HG02852 (cell line): Measurements from ENCODE around the gene LOXL4.
"Not testable (repeated sequence)": the region's sequence is repeated elsewhere in the genome, so short reads cannot be mapped to it uniquely, and the experiment has no call there.

Experiments used
- ATAC-seq: cut with Tn5 transposase; IDR thresholded peaks from one replicate; pipeline ENCODE4 v1.9.1; 2021; ENCODE audit warnings: mild to moderate bottlenecking, moderate library complexity; ENCODE audit not compliant: unreplicated experiment

The LOXL4 gene

DNA sequence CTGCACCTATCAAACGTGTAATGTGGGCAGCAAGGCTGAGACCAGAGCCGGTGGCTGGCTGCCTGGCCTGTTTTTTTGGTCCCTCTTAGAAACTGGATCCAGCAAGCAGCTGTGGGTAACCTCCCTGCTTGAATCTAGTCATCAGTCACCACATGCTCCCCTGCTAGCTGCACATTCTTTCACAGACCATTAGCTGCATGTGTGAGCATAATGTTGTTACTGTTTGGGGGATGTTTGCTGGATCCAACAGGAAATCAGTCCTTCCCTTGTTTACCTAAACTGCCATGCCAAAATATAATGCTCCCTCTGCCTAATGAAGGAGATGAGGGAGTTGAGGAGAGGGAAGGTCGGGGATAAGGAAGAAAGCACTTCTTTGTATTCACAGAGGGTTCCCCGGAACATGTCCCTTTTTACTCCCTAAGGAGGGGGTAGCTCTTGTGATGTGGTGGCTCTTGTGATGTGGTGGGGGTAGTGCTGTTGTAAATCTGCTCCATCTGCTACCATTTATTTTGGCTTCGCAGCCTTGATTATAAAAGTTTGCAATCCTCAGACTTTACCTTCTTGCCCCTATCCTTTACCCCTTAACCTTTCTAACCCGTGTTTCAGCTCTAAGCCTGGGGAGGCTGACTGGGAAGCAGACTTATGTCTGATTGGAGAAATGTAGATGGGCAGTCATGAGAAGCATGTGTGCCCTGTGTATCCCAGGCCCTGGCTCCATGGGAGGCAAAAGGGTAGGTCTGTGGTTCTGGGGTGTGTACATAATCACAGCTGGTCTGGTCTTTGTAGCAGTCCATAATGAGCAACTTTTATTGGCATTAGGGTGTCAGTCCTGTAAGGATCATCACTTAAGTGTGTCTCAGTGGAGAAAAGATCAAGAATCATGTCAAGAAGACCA is 20.8 kb downstream of the LOXL4 start:
- ATAC-seq: no peak

DNA sequence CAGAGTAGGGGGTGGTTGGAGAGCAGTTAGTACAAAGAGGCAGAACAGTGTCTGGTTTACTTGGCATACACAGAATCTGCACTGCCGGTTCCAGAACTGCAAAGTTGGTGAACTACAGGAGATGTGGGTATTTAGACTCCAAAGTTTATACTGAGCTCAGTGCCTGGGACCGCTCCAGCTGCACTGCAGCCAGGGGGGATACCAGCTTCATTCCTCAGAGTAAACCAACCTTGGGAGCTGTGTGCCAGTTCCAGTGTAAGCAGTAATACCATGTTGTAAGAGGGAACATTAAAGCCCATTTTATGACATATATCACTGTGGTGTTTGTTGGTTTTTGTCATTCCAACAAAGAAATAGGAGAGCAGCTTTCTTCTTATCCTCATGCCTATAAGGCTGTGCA is 23.4 kb downstream of the LOXL4 start:
- no peak for ATAC-seq

DNA sequence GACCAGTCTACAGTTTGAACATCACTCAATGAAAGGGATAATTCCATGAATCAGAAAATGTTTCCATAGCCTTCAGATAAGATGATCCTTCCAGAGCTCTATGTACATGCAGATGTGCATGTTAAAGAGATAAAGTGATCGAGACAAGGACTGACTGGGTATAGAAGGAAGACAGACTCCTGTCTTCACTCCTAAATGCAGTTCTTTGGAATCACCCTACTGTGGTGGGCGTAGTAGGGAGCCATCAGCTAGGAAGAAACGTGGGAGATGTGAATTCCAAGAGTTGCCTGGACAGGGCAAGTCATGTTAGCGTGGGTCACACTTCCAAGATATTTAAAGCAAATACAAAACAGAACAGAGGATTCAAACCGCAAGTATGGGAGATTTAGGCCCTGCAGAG is 23.9 kb downstream of the LOXL4 start:
- no peak for ATAC-seq

DNA sequence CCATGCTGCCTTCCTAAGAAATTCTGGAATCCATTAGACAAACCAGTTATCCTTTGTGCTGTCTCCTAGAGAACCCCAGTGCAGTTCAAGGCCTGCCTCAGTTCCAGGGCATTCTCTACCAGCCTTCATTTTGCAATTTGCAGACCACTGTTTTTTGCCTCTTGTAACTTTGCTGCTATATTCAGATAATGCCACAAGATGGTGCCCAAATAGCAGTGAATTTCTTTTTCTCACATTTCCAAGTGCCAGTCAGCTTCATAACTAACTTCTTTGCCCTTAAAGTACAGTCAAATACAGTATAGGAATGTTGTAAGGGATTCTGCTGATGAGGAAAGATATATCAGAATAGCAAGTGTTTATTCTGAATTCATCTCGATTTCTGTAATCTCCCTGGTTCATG is 25.2 kb downstream of the LOXL4 start:
- no peak for ATAC-seq

DNA sequence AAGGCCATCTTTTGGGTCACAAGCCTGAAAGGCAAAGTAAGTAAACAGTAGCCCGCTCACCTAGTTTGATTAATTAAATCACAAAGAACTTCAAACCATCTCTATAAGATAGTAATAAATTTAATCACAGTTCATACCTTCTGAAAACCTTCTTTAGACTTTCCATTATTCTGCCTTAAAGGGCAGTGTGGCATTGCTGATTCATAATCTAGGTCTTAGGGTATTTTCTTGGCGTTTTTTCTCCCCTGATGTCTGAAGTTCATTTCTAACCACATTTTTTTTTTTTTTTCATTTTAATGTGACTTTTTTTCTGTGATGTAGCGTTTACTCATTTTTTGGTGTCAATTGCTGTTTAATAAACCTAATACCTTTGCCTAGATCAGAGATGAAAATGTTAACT is 27.5 kb downstream of the LOXL4 start:
- ATAC-seq: no peak

DNA sequence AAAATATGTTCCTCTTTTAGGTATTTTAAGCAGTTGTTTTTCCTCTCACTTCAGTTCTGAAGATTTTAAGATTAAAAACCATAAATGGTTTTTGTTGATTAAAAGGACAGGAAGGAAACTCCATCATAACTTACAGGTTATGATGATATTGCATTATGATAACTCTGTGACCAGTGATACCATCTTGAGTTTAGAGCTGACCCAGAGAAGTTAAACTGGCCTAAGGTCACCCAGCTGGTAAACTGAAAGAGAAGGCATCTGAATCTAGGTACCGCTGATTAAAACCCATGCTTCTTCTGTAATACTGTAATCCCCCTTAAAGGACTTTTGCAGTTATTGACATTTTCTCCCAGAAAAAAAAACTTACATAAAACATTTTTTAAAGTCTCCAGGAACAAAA is 29.6 kb downstream of the LOXL4 start:
- no peak for ATAC-seq

DNA sequence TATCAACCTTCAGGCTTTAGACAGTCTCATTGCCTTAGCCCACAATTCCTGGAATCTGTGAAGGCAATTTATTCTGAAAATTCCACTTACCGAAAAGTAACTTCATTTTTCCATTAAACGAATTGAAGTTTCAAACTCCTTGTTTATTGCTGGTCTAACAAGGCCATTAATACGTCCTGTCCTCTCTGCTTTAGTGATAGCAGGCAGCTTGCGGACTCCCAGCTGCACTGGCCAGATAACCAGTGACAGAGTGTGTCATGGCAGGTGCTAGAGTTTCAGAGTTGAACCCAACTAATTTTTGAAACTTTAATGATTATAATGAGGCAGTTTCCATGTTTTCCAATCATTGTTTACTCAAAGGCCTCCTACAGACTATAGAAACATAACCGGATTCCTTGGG is 31.1 kb downstream of the LOXL4 start:
- no peak for ATAC-seq

DNA sequence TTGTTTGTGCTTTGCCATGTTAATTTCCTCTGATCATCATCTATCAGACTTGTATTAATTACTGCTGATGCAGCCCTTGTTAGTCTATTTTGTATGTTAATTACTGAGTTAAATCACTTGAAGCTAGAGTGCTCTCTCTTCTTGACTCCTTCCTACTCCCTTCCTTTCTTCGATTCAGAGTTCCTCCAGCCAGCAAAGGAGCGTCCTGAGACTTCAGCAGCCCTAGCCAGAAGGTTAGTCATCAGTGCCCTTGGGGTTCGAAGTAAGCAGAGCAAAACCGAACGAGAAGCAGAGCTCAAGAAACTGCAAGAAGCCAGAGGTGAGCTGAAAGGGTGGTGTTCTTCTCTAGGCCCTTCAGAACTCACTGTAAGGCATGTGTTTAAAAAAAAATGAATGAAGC is 32.1 kb downstream of the LOXL4 start:
- no peak for ATAC-seq

DNA sequence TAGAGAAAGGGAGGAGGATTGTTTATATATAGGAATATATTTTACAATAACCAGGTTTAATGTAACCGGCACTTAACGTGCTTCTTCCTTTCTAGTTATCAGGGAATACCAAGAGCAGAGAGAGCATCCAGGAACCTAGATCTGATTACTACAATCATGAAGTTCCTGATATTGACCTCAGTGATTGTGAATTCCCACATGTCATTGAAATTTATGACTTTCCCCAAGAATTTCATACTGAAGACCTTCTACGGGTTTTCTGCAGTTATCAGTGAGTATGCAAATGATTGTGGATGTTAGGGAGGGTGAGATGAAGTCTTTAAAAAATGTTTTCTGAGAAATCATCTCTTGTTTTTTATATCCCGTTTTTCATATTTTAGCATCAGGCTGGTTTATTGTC is 36.6 kb downstream of the LOXL4 start:
- ATAC-seq: no peak

DNA sequence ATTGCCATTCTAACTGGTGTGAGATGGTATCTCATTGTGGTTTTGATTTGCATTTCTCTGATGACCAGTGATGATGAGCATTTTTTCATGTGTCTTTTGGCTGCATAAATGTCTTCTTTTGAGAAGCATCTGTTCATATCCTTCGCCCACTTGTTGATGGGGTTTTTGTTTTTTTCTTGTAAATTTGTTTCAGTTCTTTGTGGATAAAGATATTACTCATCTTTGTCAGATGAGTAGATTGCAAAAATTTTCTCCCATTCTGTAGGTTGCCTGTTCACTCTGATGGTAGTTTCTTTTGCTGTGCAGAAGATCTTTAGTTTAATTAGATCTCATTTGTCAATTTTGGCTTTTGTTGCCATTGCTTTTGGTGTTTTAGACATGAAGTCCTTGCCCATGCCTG is 39.7 kb downstream of the LOXL4 start:
- ATAC-seq: not testable (repeated sequence)

DNA sequence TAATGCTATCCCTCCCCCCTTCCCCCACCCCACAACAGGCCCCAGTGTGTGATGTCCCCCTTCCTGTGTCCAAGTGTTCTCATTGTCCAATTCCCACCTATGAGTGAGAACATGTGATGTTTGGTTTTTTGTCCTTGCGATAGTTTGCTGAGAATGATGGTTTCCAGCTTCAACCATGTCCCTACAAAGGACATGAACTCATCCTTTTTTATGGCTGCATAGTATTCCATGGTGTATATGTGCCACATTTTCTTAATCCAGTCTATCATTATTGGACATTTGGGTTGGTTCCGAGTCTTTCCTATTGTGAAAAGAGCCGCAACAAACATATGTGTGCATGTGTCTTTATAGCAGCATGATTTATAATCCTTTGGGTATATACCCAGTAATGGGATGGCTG is 40.3 kb downstream of the LOXL4 start:
- ATAC-seq: not testable (repeated sequence)

DNA sequence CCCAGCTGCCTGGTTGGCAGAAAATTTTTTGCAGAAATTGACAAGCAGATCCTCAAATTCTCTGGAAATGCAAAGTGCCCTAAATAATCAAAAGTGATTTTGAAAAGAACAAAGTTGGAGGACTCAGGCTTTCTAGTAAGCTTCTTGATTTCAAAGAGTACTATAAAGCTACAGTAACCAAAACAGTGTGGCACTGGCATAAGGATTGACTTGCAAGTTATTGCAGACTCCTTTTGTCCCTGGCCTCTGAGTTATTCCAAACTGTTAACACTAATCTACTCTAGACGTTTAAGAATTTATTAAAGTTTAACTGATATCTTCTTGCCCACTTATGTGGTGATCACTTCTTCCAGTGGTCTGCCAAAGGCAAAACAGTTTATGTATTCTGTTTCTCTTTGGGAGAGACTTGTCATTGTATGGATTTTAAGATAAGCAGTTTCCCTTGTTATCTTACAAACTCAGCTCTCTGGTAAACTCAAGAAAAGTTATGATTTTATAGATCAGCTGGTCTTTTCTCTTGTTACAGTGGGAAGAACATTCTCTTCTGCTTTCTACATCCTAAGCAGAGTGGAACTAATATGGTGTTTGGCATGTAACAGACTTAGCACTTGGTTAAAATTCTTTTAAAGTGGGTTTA is 41.4 kb downstream of the LOXL4 start:
- ATAC-seq: no peak

DNA sequence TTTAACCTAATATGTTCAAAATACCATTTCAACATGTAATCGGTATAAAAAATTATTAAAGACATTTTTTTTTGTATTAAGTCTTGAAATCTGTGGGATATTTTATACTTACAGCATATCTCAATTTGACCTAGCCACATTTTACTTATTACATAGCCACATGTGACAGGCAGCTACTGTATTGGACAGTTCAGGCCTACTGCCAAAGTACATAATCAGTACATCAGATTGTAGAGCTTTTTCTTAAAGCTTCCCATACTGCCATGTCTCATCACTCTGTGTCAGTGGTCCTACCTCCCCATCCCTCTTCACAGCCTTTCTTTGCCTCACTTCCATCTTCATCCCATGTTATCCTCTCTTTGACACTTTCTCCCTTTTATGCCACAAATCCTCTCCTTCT is 43.0 kb downstream of the LOXL4 start:
- no peak for ATAC-seq

DNA sequence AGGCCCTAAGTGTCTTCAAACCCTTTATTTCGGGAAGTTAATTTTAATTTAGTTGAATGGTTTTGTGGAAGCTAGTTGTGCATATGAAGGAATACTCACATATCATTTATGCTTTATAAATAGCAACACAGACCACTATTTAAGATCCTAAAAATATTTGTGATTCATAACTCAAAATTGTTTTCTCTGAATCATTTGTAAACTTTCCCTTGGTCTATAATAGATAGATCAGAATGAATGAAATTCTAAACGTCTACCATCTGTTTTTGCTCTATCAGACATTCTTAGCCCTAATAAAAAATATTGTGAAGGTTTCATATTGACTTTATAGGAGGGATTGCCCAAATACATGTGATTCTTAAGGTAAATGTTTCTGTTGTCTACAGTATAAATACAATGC is 43.5 kb downstream of the LOXL4 start:
- no peak for ATAC-seq

DNA sequence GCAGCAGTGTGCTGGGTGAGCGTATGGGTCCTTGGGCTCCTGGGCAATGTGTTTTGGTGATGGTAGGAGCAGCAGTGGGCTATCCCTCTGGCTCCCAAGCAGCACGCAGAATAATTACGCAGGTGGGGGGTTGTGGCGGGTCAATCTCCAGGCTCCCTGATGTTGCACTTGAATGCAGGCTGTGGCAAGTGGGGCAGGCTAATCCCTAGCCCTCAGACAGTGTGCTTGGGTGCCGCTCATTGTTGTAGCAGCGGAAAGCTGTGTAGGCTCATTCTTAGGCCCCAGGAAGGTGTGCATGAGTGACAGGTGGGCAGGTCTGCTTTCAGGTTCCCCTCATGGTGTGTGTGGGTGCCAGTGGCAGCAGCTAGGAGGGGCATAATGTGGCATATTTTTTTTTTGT is 44.1 kb downstream of the LOXL4 start:
- no peak for ATAC-seq

DNA sequence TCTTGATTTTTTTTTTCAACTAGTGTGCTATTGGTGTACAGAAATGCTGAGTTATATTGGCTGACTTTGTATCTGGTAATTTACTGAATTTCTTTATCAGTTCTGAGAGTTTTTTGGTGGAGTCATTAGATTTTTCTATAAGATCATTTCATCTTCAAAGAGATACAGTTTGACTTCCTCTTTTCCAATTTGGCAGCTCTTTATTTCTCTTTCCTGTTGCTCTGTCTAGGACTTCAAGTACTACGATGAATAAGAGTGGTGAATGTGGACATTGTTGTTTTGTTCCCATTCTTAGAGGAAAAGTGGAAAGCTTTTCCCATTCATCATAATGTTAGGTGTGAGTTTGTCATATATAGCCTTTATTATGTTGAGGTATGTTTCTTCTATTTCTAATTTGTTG is 50.2 kb downstream of the LOXL4 start:
- no peak for ATAC-seq

DNA sequence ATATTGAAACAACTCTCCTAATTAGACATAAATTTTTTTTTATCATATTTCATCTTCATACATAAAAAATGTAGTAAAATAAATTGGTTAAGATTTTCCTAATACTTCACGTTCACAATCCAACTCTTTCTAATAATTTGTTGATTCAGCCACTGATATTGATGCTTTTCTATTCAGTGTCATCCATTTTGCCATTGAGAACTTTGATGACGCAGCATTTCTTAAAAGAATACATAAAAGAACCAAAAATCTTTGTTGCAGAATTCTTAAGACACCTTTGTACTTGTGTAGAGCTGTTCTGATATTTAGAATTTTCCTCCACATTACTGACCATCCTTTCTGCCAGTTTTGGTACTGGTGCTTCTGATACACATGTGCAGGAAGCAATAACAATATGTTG is 52.6 kb downstream of the LOXL4 start:
- ATAC-seq: no peak

DNA sequence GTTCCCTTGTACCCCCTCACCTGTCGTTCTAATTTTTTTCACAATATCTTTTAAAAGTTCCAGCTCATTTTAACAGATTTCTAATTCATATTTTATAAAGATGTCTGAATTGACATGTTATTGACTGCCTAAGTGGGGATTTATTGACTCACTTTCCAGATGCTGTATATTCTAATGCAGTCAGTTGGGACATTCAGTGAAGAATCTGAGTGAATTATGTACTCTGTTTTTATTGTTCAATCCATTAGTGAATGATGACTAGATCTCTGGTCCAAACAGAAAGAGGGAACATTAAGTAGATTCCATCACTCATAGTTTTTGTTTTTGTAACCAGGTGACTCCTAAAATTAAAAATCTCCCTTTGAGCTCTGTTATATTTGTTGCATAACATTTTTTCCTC is 54.3 kb downstream of the LOXL4 start:
- ATAC-seq: no peak

DNA sequence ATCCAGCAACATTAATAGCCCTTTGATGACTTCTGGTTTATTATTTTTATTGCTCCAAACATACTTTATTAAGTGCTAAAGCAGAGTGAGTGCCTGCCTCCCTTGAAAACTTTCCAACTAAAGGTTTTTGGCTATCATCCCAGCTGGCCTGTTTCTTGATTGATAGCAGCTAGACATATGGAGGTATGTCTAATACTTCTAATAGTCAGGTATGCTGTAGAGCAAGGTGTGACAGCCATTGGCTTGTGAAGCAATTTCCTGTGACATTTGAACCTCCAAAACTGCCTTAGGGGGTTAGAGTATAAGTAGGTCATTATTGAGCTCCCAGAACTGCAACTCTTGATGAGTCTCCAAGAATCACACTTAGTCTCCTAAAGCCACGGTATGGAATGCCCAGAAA is 55.8 kb downstream of the LOXL4 start:
- ATAC-seq: no peak

DNA sequence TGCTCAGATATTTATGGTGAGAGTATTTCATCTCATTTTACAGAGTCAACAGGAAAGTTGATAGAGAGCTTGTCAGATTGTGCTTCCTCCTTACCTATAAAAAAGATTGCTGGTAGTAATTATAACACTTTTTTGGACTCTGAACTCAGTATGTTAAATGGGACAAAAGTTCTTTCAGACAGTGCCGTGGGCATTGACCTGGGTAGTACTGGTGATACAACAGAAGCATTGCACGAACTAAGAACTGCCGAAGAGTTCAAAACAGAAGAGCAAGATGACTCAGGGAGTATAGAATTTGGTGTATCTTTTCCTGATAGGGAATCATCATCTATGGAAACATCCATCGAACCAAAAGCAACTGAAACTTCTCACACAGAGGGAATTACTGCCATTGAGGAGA is 58.6 kb downstream of the LOXL4 start:
- ATAC-seq: no peak

DNA sequence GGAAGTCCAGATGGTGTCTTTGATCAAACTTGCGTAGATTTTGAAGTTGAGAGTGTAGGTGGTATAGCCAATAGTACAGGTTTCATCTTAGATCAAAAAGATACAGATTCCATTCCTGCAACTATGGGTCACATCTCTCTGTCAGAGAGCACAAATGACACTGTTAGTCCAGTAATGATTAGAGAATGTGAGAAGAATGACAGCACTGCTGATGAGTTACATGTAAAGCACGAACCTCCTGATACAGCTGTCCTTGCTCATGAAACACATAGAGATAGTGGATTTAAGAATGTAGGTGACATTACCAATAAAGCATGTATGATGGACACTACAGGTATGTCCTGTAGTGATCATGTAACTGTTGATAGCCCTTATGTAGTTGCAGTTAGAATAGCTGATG is 59.1 kb downstream of the LOXL4 start:
- no peak for ATAC-seq

DNA sequence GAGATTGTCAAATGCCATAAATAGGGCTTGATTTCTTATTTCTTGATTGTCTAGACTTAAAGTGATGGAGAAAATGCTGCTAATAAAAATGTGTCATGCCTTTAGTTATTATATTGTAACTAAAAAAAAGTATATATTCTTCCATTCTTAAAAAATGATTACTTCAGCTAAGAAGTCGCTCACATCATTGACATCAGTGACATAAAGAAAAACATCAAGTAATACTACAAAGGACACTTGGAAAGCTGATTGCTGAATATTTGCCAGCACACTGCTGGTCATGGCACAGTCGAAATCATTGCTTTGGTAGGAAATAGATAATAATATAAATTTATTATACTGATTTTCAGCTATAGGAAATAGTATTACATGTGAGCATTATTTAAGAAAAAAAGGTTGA is 62.6 kb downstream of the LOXL4 start:
- no peak for ATAC-seq

DNA sequence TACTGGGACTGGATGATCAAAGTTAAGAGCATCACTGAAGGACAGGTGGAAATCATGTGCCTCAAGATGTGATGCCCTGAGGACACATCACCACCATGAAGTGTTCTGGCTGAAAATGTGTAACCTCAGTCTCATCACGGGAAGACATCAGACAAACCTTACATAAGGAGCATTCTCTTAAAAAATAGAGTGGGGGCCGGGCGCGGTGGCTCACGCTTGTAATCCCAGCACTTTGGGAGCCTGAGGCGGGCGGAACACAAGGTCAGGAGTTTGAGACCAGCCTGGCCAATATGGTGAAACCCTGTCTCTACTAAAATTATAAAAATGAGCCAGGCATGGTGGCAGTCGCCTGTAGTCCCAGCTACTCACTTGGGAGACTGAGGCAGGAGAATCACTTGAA is 65.6 kb downstream of the LOXL4 start:
- no peak for ATAC-seq
